Tibial nerve (tissue), 4 donors: ENCODE results near the gene HACE1. TPM values are rescaled to one million over a fixed set of nuclear protein-coding genes. Genes with fewer than 3 reads are reported as not detected.
"Not testable (repeated sequence)": the region's sequence is repeated elsewhere in the genome, so short reads cannot be mapped to it uniquely, and the experiment has no call there.

Source experiments
- DNase-seq, 2 donors: peaks; one replicate each; pipeline ENCODE4 v3.0.0-alpha.2; 2019; ENCODE audit warnings: low spot score in 2 of 2
- H3K27ac ChIP-seq, 4 donors: fragments of 200-600 bp; sonication (generic) in 3 of 4; one replicate each; pipeline ENCODE4 v1.5.1; 2017 to 2019; ENCODE audit warnings: mild to moderate bottlenecking in 1 of 4
- H3K27me3 ChIP-seq, 2 donors: fragments of 200-600 bp; sonication (generic) in 1 of 2; one replicate each; pipeline versions ENCODE4 v1.5.1 to v1.6.0; 2017 to 2019
- H3K36me3 ChIP-seq, 3 donors: fragments of 200-600 bp; sonication (generic); one replicate each; pipeline ENCODE4 v1.5.1; 2018 to 2019
- H3K4me1 ChIP-seq, 4 donors: fragments of 200-600 bp; sonication (generic) in 3 of 4; one replicate each; pipeline ENCODE4 v1.5.1; 2017 to 2019
- H3K4me3 ChIP-seq, 4 donors: fragments of 200-600 bp; sonication (generic) in 3 of 4; one replicate each; pipeline ENCODE4 v1.5.1; 2017 to 2019; ENCODE audit warnings: mild to moderate bottlenecking in 1 of 4, moderate library complexity in 1 of 4
- H3K9me3 ChIP-seq, 4 donors: fragments of 200-600 bp; sonication (generic) in 3 of 4; one replicate each; pipeline ENCODE4 v1.5.1; 2017 to 2019
- EP300 ChIP-seq, 2 donors: sonication (generic); formaldehyde crosslinking; IDR thresholded peaks; one replicate each; pipeline ENCODE4 v1.6.1; 2017; ENCODE audit warnings: antibody characterized with exemption in 2 of 2, mild to moderate bottlenecking in 1 of 2
- POLR2A ChIP-seq, 2 donors: fragments of 450-650 bp; IDR thresholded peaks; one replicate each; pipeline ENCODE4 v1.6.1; 2017; ENCODE audit warnings: antibody characterized with exemption in 2 of 2, mild to moderate bottlenecking in 2 of 2, moderate library complexity in 2 of 2
- WGBS, 2 donors: methylation state at CpG; one replicate each; pipeline ENCODE4 v1.1.5; 2018; 5-methylcytosine and 5-hydroxymethylcytosine counted together
- total RNA-seq, 4 donors: library from RNA; depleted of rRNA; stranded (reverse); fragments of >200 nt; gene quantifications; one replicate each; pipeline ENCODE4 v1.1.0, GENCODE V29; 2016
- TF ChIP-seq, protein P1 (sequence below), 5 experiments: fragments of 200-600 bp in 3 of 5; fragments of 450-650 bp in 2 of 5; sonication (generic) in 3 of 5; IDR thresholded peaks; one replicate each; pipeline ENCODE4 v1.5.1; 2016 to 2019; ENCODE audit warnings: antibody characterized with exemption in 5 of 5, mild to moderate bottlenecking in 3 of 5, moderate library complexity in 2 of 5

HACE1 gene
- total RNA-seq, 4 donors from 2014 or later: 26.2 to 37.5 (median 28.7) TPM

GRCh38 chr6:104814743-104815142 is 45.0 kb downstream of the HACE1 start:
- Histone ChIP-seq H3K9me3 (no peaks in the 10 kb centered on the region), H3K27me3 (no peaks in the 10 kb centered on the region), H3K36me3 (peaks cover 0 to 32% (median 0%) of the 10 kb centered on the region in 3 donors), H3K27ac (no peak overlapping the region), H3K4me3 (no peak overlapping the region), H3K4me1 (no peaks in the 10 kb centered on the region)
- TF ChIP-seq EP300 (IDR thresholded peaks at IDR 0.05): no peak
- TF ChIP-seq, protein P1, sequence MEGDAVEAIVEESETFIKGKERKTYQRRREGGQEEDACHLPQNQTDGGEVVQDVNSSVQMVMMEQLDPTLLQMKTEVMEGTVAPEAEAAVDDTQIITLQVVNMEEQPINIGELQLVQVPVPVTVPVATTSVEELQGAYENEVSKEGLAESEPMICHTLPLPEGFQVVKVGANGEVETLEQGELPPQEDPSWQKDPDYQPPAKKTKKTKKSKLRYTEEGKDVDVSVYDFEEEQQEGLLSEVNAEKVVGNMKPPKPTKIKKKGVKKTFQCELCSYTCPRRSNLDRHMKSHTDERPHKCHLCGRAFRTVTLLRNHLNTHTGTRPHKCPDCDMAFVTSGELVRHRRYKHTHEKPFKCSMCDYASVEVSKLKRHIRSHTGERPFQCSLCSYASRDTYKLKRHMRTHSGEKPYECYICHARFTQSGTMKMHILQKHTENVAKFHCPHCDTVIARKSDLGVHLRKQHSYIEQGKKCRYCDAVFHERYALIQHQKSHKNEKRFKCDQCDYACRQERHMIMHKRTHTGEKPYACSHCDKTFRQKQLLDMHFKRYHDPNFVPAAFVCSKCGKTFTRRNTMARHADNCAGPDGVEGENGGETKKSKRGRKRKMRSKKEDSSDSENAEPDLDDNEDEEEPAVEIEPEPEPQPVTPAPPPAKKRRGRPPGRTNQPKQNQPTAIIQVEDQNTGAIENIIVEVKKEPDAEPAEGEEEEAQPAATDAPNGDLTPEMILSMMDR (IDR thresholded peaks at IDR 0.05): no peak
- DNase-seq: no peak
- WGBS, 2 donors: 99 to 100% methylated on average over 2 of the region's 2 CpGs

DNA sequence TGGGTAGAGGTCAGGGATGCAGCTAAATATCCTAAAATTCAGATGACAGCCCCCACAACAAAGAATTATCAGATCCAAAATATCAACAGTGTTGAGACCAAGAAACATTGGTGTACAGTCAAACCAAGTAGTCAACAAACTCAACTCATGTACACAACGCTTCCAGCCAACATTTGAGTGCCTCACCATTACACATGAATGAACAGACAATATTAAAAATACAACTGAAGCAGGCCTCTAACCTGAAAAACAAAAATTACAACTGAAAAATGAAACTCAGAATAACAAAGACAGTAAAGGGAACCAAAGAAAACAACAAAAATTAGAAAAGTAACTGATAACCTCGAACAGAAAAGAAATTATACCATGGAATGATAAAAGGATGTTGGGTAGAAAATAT is 46.2 kb downstream of the HACE1 start:
- H3K4me1 ChIP-seq: no peaks in the 10 kb centered on the region
- no peaks in the 10 kb centered on the region for H3K27me3 ChIP-seq
- no peaks in the 10 kb centered on the region for H3K9me3 ChIP-seq
- H3K36me3 ChIP-seq: peaks cover 0 to 32% (median 0%) of the 10 kb centered on the region in 3 donors
- 94 to 95% methylated on average over 2 of the region's 2 CpGs for WGBS, 2 donors
- DNase-seq: no peak
- no peak overlapping the region for H3K27ac ChIP-seq
- H3K4me3 ChIP-seq: no peak overlapping the region
- TF ChIP-seq POLR2A (IDR thresholded peaks at IDR 0.05): no peak
- TF ChIP-seq EP300 (IDR thresholded peaks at IDR 0.05): no peak
- TF ChIP-seq, protein P1 (IDR thresholded peaks at IDR 0.05): no peak

DNA sequence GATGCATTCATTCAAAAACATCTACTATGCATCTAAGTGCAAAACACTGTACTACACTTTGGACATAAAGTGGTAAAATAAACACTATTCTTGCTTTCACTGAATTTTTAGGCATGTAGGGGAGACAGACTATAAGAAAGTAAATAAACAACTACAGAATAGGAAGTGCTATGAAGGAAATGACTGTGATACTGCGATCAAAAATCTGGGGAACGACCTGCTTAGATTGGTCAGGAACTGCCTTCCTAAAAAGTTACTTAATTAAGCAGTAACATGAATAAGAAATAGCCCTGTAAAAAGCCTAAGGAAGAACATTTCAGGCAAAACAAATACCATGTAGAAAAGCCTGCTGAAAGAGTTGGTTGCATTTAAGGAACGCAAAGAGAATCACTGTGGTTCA is 50.6 kb downstream of the HACE1 start:
- DNase-seq: no peak
- Histone ChIP-seq H3K27ac (no peak overlapping the region), H3K4me3 (no peak overlapping the region), H3K36me3 (peaks cover 0 to 36% (median 3%) of the 10 kb centered on the region in 3 donors), H3K9me3 (peaks cover 0 to 14% (median 0%) of the 10 kb centered on the region in 4 donors), H3K27me3 (no peaks in the 10 kb centered on the region), H3K4me1 (no peaks in the 10 kb centered on the region)
- TF ChIP-seq POLR2A (IDR thresholded peaks at IDR 0.05) (no peak), EP300 (IDR thresholded peaks at IDR 0.05) (no peak)
- TF ChIP-seq, protein P1 (IDR thresholded peaks at IDR 0.05): no peak
- WGBS, 2 donors: 80 to 82% methylated on average over 3 of the region's 3 CpGs

DNA sequence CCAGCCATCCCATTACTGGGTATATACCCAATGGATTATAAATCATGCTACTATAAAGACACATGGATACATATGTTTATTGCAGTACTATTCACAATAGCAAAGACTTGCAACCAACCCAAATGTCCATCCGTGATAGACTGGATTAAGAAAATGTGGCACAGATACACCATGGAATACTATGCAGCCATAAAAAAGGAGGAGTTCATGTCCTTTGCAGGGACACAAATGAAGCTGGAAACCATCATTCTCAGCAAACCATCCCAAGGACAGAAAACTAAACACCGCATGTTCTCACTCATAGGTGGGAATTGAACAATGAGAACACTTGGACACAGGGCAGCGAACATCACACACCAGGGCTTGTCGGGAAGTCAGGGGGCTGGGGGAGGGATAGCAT is 54.4 kb downstream of the HACE1 start:
- H3K27me3 ChIP-seq, H3K27ac ChIP-seq, DNase-seq, H3K4me1 ChIP-seq, H3K4me3 ChIP-seq: not testable (repeated sequence)
- Histone ChIP-seq H3K36me3 (peaks cover 0 to 35% (median 3%) of the 10 kb centered on the region in 3 donors), H3K9me3 (peaks cover 0 to 14% (median 0%) of the 10 kb centered on the region in 4 donors)
- 96 to 100% methylated on average over 4 of the region's 4 CpGs for WGBS, 2 donors

- 94 to 97% methylated on average over 3 of the region's 3 CpGs for WGBS, 2 donors
- Histone ChIP-seq H3K27me3 (no peaks in the 10 kb centered on the region), H3K36me3 (peaks cover 0 to 36% (median 0%) of the 10 kb centered on the region in 3 donors), H3K9me3 (peaks cover 0 to under 1% (median 0%) of the 10 kb centered on the region in 4 donors), H3K27ac (no peak overlapping the region), H3K4me1 (no peaks in the 10 kb centered on the region), H3K4me3 (no peak overlapping the region)
- TF ChIP-seq, protein P1 (IDR thresholded peaks at IDR 0.05): no peak
- TF ChIP-seq POLR2A (IDR thresholded peaks at IDR 0.05): no peak
- DNase-seq: no peak
Measured at GRCh38 chr6:104799134-104799657, 60.5 kb downstream of the HACE1 start.
